Stimulated activated CD8-positive, alpha-beta memory T cell treated with anti-CD3 and anti-CD28 coated beads, Interleukin-15, amount 100 ng/mL, for 1 hour (primary cell): ENCODE measurements around the gene LRRC53.

Source experiments
- DNase-seq: peaks from one replicate; pipeline ENCODE4 v3.0.0-alpha.2; 2020; ENCODE audit warnings: low read depth

Gene LRRC53, protein sequence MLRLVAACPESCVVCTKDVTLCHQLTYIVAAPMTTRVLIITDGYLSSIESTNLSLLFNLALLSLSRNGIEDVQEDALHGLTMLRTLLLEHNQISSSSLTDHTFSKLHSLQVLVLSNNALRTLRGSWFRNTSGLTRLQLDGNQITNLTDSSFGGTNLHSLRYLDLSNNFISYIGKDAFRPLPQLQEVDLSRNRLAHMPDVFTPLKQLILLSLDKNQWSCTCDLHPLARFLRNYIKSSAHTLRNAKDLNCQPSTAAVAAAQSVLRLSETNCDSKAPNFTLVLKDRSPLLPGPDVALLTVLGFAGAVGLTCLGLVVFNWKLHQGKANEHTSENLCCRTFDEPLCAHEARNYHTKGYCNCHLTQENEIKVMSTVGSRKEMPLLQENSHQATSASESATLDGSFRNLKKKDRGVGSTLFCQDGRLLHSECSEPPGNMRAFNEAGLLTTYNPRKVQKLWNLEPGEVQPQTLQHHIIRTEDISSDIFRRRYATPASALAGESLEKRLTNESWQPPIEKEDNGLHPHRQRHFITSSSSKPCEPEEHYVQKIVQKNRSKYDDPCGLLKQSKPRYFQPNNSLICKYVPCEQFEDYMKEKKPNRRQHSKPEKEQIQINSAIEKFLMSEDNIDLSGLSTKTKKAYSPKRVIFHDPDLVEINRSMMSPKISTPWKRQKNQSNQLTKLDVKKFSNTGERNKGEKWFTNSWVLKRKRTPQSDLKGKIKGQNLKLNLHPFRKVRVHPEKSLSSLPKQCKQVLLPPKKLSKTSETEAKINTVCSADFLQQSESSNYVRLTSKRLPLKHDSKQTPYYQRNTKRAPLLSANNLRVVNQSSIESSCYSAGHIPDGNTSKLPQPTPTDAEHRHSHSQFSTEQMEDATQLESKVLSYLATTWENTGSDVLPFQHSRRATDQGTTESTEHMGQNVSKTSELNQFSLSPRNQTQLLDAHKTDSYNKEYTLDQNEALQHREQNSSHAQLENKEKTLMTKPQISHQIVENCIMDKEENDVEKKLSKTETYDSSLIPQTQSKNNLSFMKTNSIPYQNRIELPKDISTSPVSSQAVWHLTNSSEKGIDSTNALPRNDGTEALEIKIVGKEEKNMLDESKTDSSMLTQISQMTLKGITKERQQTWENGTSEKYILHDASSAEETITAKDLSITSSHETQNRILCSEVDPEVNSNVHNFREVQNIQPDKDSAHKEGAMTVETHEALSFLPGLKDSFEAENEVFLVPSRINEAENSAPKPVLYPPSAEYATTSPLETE

DNA sequence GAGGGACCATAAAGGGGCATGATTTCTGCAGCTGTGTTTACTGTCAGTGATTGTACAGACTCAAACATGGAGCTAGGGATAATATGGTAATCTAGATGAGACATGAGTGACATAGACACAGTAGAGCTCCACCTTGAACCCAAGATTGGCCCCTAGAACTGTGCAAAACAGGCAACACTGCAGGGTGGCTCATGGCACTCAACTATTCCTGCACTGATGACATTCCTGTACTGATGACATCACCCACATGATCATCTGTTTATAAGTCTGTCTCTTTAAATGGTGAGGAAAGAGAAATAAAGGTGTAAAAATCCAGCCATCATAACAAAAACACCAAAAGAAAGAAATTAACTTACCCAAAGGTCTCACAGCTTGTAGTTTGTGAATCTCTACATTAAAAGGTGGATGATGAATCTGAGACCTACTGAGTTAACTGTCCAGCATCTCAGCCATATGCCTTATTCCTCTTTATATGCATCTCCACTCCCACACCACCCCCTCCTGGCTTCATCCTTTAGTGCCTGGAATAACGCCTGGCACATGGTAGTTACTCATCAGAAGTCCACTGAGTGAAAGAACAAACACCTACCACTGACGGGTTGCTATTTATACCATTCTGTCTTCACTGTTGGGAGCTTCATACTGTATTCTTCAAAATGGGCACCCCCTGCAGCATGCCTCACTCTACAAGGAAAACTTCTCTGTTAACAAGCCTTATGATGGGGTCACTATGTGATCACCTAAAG lies at the start of gene LRRC53:
Gene LRRC53 (minus strand): TSS at position 442 of the 746 bp plus-strand sequence. CDS start 29,262 bp downstream, outside the sequence.
- DNase-seq = no peak

DNA sequence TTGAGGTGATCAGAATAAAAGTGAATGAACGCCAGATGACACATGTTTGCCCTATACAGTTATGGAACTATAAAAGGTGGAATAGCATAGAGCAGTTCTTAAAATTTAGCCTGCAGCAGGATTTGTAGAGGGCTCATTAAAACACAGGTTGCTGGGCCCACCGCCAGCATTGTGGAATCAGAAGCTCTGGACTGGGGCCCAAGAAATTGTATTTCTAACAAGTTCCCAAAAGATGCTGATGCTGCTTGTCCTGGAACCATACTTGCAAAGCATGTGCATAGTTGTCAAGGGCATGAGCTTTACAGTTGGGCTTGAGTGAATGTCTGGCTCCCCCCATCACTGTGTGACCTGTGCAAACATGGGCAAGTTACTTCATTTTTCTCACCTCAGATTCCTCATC lies 37.5 kb upstream of the LRRC53 start:
- DNase-seq = no peak

DNA sequence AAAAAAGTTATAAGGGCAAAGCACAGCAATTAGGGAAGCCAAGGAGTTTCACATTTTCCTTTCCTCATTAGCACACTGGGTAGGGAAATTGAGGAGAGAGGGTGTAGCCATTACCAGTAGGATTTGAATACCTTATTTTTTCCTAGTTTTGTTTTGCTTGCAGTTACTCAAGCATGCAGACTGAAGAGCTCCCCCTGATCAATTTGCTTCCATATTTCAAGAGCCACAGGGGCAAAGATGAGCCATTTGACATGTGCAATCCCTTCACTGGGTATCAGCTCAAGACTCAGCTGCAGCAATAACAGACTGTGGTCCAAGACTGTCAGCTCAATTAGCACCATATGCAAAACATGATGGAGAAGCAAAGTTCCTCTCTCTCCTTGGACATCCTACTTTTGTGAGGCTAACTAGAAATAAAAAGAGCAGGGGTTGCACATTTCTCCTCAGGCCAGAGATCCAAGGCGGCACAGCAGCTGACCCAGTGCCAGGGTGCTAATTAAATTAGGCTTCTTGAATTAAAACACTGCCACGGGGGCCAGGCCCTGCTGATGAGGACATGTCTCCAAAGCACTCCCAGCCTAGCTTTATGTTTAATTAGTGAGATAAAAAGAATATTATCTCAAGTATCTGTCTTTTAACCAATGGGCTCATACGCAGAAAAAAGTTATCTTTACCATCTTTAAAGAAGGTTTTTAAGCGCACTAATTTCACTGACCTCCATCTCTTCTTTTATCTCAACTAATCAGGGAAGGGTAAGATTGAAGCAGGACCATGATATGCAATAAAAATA lies 36.7 kb upstream of the LRRC53 start:
- no peak for DNase-seq

DNA sequence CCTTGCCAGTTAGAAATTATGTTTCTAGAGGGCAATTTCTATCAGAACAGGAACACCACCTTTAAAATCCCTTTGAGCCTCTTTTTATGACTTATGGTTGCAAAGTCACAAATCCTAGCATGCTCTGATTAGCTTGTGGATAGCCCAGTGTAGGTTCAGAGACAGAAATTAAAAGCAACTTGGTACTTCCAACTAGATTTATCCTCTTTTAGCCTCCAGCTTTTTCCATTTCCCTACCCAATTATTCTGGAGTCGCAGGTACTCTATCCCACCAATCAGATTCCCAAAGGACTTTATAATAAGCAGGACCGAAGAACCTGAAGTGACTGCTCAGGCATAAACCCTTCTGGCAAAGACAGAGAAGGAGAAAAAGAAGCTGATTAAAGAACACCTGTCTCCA lies 33.4 kb upstream of the LRRC53 start:
- DNase-seq = no peak

DNA sequence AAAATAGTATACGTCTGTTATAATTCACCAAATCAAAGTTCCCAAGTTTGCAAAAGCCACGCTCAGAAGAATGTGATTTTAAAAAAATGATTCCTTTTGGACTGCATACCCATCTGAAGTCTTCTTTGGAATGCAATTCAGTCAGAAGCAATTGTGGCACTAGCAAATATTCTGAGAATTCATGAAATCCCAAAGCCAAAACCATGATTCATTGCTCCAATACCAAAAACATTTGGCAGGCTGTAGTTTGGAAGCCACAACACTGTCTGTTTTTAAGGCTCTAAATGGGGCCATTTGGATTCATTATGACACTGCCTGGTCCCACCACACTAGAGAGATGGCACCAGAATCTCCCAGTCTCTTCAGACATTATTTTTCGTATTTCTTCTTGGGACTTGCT lies 21.8 kb upstream of the LRRC53 start:
- DNase-seq = no peak

DNA sequence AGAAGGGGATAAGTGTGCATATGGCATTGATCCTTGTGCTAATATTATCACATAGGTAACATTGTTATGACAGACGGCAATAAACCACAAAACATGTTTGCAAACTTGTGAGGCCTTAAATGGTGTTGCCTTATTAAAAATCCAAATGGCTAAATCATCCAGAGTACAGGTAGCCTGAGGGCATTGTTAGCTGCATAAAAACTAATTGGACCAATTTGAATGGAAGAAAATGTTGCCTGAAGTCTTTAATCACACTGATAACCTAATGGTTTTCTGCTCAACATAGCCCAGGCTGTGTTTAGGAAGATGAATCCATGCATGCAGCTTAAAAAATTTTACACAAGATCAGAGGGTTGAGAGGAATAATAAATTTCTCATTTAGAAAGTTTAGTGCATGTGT lies 19.4 kb upstream of the LRRC53 start:
- no peak for DNase-seq

DNA sequence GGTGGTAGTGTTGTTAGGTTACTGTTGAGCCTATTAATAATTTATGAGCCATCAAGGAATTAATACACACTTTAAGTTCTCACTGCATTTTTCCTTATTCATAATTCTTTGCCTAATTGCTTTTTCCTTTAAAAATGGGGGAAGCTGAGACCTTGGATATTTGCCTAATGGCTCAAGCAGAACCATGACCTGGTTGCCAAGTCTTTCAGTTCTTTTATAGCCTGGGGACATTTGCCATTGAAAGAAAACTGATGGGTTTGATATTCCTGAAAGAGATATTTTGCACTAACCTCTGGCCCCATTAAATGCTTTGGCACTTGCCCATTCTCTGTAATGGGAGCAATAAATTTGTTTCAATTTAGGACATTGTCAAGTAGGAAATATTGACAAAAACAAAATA lies 18.5 kb upstream of the LRRC53 start:
- DNase-seq = no peak

DNA sequence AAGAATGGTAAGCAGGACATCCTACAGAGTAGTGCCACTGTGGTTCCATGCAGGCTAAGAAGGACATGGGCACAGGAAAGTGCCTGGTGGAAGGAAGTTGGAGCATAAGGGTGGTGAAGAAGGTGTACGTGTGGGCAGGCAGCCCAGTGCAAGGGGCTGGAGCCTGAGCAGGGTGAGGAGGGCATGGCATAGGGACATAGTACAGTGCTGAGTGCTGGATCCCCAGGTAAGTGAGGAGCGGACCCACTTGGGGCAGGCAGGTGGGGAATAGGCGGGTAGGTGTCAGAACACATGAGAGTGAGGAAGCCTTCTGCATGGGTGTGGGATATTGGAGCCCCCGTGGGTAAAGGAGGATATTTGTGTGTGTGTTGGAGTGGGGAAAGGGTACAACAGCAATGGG lies 15.7 kb upstream of the LRRC53 start:
- DNase-seq = no peak

DNA sequence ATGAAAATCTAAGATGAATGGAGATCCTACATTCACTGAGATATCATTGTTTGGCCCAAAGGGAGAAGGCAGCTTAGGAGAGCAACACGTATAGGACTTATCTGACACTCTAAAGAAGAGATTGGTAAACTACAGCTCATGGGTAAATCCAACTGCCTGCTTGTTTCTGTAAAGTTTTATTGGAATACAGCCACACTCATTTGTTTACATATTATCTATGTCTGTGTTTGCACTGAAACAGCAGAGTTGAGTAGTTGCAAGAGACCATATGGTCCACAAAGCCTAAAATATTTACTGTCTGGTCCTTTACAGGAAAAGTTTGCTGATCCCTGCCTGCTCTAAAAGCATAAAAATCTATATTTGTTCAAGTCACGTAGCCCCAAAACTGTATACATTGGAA lies 14.3 kb upstream of the LRRC53 start:
- no peak for DNase-seq

DNA sequence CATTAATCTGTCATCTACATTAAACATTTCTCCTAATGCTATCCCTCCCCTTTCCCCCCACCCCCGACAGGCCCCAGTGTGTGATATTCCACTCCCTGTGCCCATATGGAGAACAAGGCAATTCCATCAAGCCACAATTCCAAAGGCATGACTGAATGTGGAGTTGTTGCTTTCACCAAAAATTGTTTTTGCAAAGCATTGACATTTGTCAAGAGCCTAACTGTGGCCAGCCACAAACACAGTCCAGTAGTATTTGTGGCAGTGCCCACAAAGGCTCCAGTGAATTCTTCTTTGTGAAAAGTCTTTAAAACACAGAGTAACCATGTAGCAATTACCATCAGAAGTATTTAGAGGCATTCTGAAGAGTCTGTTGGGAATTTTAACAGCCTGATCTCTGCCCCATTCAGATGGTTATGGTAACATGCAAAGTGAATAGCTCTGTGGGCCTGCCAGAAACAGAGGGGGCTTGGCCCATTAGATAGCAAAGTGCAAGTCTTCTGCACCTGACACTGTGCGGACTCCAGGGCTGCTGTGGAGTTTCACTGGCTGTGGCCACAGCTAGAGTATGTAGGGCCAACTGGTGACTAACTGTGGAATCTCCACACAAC lies 11.6 kb upstream of the LRRC53 start:
- no peak for DNase-seq

DNA sequence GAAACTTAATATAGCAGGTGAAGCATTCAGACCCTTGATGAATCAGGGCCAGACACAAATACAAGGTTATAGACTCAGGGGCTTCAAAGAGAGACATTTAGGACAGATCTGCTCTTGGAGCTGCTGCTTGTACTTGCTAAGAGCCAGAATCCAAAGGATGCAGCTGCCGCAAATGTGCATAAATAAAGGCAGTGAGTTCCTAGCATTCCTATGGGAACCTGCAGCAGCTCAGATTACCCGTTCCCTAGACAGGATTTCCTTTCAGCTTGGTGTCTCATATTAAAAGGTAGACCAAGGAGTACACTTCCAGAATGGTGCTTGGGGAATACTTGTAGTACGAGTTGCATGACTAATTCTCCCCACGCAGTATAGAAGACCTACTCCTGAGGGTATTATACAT lies 9.7 kb upstream of the LRRC53 start:
- DNase-seq = no peak

DNA sequence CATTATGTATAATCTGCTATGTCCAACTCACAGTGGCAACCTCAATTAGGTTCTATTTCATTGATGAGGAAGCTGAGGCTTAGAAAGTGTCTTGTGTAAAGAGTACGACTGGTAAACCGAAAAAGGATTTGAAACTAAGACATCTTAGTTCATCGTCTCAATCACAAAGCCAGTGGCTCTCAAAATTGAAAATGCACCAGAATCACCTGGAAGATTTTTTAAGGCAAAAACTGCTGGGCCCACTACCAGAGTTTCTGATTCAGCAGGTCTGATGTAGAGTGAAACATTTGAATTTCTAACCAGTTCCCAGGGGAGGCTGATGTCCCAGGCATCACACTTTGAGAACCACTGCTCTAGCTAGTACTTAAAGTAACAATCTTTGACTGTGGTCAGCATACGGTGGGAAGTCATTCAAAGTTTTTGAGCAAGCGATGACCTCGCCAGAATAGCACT lies 5.2 kb upstream of the LRRC53 start:
- no peak for DNase-seq

DNA sequence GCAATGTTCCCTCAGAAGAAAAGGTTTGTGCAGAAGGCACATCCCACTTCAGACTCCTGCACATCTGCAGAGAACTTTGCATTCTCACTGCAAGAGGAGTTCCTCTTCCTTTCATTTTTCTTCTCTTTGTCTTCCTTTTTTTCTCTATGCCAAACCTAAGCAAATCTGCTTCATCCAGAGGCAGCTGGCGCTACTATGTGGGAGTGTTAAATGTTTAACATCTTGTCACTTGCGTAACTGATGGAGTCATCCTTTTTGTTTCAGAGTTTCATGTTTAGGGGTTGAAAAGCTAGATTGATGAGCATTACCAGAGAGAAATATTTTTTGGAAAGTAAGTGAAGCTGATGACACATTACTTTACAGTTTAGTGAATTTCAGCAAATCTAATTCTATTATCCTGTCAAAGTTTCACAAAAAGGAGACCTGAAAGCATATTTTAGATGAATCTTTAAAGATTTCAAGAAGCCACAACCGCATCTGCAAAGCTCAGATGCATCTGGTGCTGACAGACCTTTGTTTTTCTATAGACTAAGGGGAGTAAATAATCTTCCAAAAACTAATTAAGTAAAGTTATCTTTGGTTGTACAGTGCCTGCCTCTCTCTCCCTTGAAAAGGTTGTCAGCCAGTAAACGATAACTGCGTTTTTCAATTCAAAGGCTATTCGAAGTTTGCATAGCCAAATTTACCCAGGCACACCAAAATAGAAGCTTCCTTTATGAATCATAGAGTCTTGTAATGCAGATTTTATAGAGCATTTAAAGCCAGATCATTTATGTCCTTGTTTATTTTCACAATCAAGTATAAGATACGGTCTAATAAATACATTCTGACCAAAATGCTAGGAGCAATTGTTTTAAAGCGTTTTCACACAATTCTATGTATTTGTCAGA lies 1.2 kb upstream of the LRRC53 start:
- DNase-seq = no peak

DNA sequence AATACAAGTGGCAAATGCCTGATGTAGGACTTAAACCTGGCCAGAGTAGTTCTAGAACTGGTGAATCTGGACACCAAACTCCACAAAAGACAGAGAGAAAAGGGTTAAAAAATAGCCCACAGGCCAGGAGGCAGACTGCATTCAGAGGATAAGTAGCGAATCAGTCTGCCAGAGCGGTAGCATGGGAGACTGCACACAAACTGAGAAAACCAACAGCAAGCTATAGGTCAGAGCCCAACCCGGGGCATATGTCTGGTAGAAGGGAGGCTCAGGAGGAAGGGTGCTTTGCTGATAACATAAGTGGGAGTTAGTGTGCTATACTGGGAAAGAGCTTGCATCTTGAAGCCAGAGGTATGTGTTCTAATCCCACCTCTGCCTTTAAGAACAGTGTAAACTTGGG lies 4.0 kb downstream of the LRRC53 start:
- no peak for DNase-seq

DNA sequence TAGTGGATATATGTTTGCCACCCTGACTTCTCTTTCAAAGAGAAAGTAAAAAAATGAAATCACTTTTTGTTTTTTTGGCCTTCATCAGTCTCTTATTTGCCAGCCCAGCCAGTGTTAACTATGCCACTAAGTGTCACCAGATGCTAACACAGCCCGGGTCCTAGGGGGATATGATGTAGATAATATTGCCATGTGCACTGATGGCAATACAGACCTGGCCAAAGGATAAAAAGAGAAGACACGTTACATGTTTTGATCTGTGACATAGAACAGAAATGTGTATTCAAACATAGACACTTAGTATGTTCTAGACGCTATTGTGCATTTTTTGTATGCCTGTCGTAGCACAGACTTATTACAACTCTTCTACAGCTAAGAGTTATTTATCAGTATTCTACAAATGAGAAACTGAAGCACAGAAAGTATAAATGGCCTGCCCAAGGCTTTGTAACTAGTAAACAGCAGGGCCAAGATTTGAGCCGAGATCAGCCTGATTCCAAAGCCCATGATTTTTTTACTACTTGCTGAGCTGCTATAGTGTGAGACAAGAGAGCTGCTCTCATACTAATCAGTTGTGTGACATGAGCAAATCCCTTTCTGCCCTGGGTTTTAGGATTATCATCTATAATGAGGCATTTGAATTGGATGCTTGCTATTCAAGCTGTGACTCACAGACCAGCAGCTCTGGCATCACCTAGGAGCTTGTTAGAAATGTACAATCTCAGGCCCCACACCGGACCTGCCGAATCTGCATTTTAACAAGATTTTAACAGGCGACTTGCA lies 6.3 kb downstream of the LRRC53 start:
- DNase-seq = no peak

DNA sequence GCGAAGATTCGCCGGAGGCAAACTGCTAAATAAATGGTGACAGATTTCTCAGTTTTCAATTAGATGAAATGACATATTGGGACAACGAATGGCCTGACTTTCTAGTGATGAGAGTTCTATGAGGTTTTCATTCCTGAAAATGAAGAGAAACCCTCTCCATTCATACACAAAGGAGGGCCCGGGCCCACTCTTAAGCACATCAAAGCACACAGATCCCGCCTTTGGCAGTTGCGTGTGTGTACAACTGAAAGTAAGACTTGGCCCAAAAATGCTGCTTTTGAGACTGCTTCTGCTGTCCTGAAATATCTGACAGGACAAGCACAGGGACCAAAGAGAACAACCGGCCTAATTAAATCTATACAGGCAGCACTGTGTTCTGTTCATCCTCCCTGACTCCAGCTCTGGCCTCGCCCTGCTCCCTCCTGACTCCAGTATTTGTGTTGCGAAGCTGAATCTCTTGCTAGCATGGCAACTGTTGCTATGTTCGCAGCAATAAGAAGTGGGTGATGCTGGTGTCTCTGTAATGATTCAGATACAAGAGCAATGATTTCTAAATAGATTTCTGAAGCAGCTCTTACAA lies 7.4 kb downstream of the LRRC53 start:
- DNase-seq = no peak

DNA sequence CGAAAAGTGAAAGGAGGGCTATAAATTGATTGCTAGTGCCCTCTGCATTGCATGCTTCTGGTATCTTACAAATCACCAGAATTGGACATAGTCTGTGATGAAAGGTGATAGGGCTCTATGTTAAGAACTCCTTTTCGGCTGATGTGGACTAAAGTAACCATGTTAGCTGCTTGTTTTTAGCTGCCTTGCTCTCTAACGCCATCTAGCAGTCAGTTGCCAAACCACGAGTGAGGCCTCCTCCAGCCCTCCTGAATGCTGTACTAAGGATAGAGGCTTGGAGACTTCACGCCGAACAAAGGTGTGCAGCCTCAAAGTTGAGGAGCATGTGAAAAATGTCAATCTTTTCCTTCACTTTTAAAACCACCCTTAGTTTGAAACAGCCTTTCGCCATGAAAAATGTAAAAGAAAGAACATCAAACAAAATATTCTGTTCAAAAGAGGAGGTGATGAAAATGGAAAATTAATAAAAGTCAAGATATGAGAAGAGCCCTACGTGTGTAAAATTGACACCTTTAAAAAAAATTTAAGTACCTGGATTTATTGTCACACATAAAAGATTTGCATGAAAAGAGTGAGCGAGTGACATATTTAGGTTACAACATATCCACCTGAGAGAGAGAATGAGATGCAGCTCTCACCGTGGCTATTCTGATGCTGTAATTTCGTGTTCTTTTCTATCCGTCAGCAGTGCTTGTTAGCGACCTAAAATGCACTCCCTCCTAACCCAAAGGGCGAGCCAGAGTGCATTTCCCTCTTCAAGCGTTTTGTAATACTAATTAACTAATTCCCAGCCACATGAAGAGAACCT lies 8.1 kb downstream of the LRRC53 start:
- DNase-seq = peak; percentile 2
